GM18861 (cell line): ENCODE measurements around the gene REXO2.

ENCODE experiments used
- ATAC-seq: cut with Tn5 transposase; IDR thresholded peaks from one replicate; pipeline ENCODE4 v1.9.1; 2021; ENCODE audit not compliant: unreplicated experiment

REXO2 gene

GRCh38 chr11:114439229-114440120 is at the start of gene REXO2:
REXO2 (plus strand) TSS chr11:114439467; CDS start chr11:114439529, 62 bp downstream.
- peak; percentile 99 for ATAC-seq

GRCh38 chr11:114392735-114393667 is 46.3 kb upstream of the REXO2 start:
- no peak for ATAC-seq

GRCh38 chr11:114395736-114396135 is 43.5 kb upstream of the REXO2 start:
- no peak for ATAC-seq

GRCh38 chr11:114396916-114397315 is 42.4 kb upstream of the REXO2 start:
- ATAC-seq = no peak

GRCh38 chr11:114397349-114397982 is 41.8 kb upstream of the REXO2 start:
- ATAC-seq = no peak

- ATAC-seq = no peak
Observed at GRCh38 chr11:114398303-114398920, 40.9 kb upstream of the REXO2 start.

- peak; percentile 6 for ATAC-seq
Observed at GRCh38 chr11:114399490-114400215, 39.6 kb upstream of the REXO2 start.

GRCh38 chr11:114400216-114400914 is 38.9 kb upstream of the REXO2 start, which contains the start of the genes C11orf71 and RBM7:
C11orf71 (minus strand) TSS chr11:114400511; CDS start chr11:114400331, 180 bp downstream.
RBM7 (plus strand) TSS chr11:114400666; CDS start chr11:114400672, 6 bp downstream.
- peak; percentile 93 for ATAC-seq

GRCh38 chr11:114400915-114401223 is 38.4 kb upstream of the REXO2 start:
- ATAC-seq = no peak

- no peak for ATAC-seq
Observed at GRCh38 chr11:114401311-114401710, 38.0 kb upstream of the REXO2 start.

GRCh38 chr11:114412946-114413345 is 26.3 kb upstream of the REXO2 start:
- ATAC-seq = no peak

GRCh38 chr11:114413958-114414357 is 25.3 kb upstream of the REXO2 start:
- ATAC-seq = no peak

- ATAC-seq = no peak
Observed at GRCh38 chr11:114416441-114416961, 22.8 kb upstream of the REXO2 start.

GRCh38 chr11:114426280-114426679 is 13.0 kb upstream of the REXO2 start:
- ATAC-seq = no peak

GRCh38 chr11:114430290-114430689 is 9.0 kb upstream of the REXO2 start:
- no peak for ATAC-seq

- ATAC-seq = no peak
Observed at GRCh38 chr11:114432893-114433292, 6.4 kb upstream of the REXO2 start.

GRCh38 chr11:114433376-114433775 is 5.9 kb upstream of the REXO2 start:
- ATAC-seq = no peak

GRCh38 chr11:114438303-114438702 is 964 bp upstream of the REXO2 start:
- ATAC-seq = no peak
